Measurements from ENCODE around the gene BRAF. TPM values are rescaled to one million over a fixed set of nuclear protein-coding genes. Genes with fewer than 3 reads are reported as not detected.

The BRAF gene
- total RNA-seq, 1 donor from 2014 or later: 44.6 TPM

DNA sequence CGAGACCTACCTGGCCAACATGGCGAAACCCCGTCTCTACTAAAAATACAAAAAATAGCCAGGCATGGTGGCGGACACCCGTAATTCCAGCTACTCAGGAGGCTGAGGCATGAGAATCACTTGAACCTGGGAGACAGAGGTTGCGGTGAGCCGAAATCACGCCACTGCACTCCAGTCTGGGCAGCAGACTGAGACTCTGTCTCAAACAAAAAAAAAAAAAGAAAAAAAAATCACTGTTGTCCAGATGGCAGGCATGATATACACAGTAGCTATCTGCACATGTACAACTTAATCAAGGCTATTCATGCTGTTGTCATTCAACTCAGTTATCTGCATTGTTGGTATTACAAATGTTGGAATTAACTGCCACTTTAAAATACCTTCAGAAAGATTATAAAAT, 55.3 kb downstream of the BRAF start:
- no peak for TF ChIP-seq CTCF (IDR thresholded peaks at IDR 0.05; ENCODE audit: unreplicated experiment)
- Mint-ChIP-seq H3K36me3 (peaks cover 8% of the 10 kb centered on the region), H3K27ac (no peak overlapping the region), H3K9me3 (peaks cover 5% of the 10 kb centered on the region), H3K4me1 (no peaks in the 10 kb centered on the region), H3K4me3 (no peak overlapping the region), H3K27me3 (ENCODE audit: low read depth) (no peaks in the 10 kb centered on the region)
- no peak for DNase-seq (ENCODE audit: low spot score in 2 of 2, unreplicated experiment in 2 of 2)

GRCh38 chr7:140867467-140868462, 57.0 kb downstream of the BRAF start:
- Mint-ChIP-seq H3K27ac (no peak overlapping the region), H3K27me3 (ENCODE audit: low read depth) (no peaks in the 10 kb centered on the region), H3K9me3 (peaks cover 13% of the 10 kb centered on the region), H3K36me3 (peaks cover 15% of the 10 kb centered on the region), H3K4me1 (no peaks in the 10 kb centered on the region), H3K4me3 (no peak overlapping the region)
- no peak for TF ChIP-seq CTCF (IDR thresholded peaks at IDR 0.05; ENCODE audit: unreplicated experiment)
- DNase-seq (ENCODE audit: low spot score in 2 of 2, unreplicated experiment in 2 of 2): no peak

- peaks cover 15% of the 10 kb centered on the region for H3K36me3 Mint-ChIP-seq
- H3K27ac Mint-ChIP-seq: no peak overlapping the region
- TF ChIP-seq CTCF (IDR thresholded peaks at IDR 0.05; ENCODE audit: unreplicated experiment): no peak
- no peaks in the 10 kb centered on the region for H3K27me3 Mint-ChIP-seq (ENCODE audit: low read depth)
- DNase-seq (ENCODE audit: low spot score in 2 of 2, unreplicated experiment in 2 of 2): no peak
- H3K9me3 Mint-ChIP-seq: peaks cover 13% of the 10 kb centered on the region
- no peak overlapping the region for H3K4me3 Mint-ChIP-seq
- H3K4me1 Mint-ChIP-seq: no peaks in the 10 kb centered on the region
Measured at GRCh38 chr7:140866926-140867325, 57.8 kb downstream of the BRAF start.

- H3K4me1 Mint-ChIP-seq: no peaks in the 10 kb centered on the region
- no peak for DNase-seq (ENCODE audit: low spot score in 2 of 2, unreplicated experiment in 2 of 2)
Measured at GRCh38 chr7:140864732-140865131, 60.0 kb downstream of the BRAF start.

GRCh38 chr7:140863867-140864266, 60.9 kb downstream of the BRAF start:
- H3K4me3 Mint-ChIP-seq: no peak overlapping the region
- DNase-seq (ENCODE audit: low spot score in 2 of 2, unreplicated experiment in 2 of 2): no peak
- H3K36me3 Mint-ChIP-seq: peaks cover 15% of the 10 kb centered on the region
- TF ChIP-seq CTCF (IDR thresholded peaks at IDR 0.05; ENCODE audit: unreplicated experiment): no peak
- H3K27ac Mint-ChIP-seq: no peak overlapping the region
- H3K4me1 Mint-ChIP-seq: no peaks in the 10 kb centered on the region
- no peaks in the 10 kb centered on the region for H3K27me3 Mint-ChIP-seq (ENCODE audit: low read depth)
- peaks cover 13% of the 10 kb centered on the region for H3K9me3 Mint-ChIP-seq

More at GRCh38 chr7:140864732-140865131, 60.0 kb downstream of the BRAF start:
- Mint-ChIP-seq H3K9me3 (peaks cover 13% of the 10 kb centered on the region), H3K36me3 (peaks cover 15% of the 10 kb centered on the region), H3K4me3 (no peak overlapping the region), H3K27me3 (ENCODE audit: low read depth) (no peaks in the 10 kb centered on the region), H3K27ac (no peak overlapping the region)
- no peak for TF ChIP-seq CTCF (IDR thresholded peaks at IDR 0.05; ENCODE audit: unreplicated experiment)
